Measurements from ENCODE around the gene OTULIN. TPM values are rescaled to one million over a fixed set of nuclear protein-coding genes. Genes with fewer than 3 reads are reported as not detected.

The OTULIN gene
- total RNA-seq, 6 experiments from 2014 or later, result 17.5 to 22.0 (median 21.3) TPM

DNA sequence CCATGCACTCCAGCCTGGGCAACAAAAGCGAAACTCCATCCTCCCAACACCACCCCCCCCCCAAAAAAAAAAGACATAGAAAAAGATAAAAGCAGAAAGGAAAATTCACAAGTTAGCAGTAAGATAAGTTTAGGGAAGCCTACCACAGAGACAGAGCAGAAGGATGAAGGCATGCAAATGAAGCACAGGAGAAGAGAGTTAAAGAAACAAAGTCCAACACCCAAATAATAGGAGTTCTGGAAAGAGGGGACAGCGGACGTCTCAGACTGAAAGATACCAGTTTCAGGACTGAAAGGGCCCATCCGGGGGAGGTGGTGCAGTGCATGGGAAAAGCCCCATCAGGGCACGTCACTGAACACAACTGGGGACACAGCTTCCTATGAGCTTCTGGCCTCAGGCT lies 54.3 kb downstream of the OTULIN start:
- Mint-ChIP-seq H3K27ac (no peak overlapping the region), H3K4me3 (no peak overlapping the region), H3K9me3 (no peaks in the 10 kb centered on the region; the same call in 1 of the 2 replicates), H3K4me1 (ENCODE audit: low read depth) (peaks cover 42% of the 10 kb centered on the region), H3K27me3 (ENCODE audit: insufficient read depth) (peaks cover 3% of the 10 kb centered on the region; the same call in 1 of the 2 replicates), H3K36me3 (ENCODE audit: low read depth) (peaks cover 55% of the 10 kb centered on the region)
- no peak for DNase-seq
- TF ChIP-seq, protein P1, sequence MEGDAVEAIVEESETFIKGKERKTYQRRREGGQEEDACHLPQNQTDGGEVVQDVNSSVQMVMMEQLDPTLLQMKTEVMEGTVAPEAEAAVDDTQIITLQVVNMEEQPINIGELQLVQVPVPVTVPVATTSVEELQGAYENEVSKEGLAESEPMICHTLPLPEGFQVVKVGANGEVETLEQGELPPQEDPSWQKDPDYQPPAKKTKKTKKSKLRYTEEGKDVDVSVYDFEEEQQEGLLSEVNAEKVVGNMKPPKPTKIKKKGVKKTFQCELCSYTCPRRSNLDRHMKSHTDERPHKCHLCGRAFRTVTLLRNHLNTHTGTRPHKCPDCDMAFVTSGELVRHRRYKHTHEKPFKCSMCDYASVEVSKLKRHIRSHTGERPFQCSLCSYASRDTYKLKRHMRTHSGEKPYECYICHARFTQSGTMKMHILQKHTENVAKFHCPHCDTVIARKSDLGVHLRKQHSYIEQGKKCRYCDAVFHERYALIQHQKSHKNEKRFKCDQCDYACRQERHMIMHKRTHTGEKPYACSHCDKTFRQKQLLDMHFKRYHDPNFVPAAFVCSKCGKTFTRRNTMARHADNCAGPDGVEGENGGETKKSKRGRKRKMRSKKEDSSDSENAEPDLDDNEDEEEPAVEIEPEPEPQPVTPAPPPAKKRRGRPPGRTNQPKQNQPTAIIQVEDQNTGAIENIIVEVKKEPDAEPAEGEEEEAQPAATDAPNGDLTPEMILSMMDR (IDR thresholded peaks at IDR 0.05), result no peak

DNA sequence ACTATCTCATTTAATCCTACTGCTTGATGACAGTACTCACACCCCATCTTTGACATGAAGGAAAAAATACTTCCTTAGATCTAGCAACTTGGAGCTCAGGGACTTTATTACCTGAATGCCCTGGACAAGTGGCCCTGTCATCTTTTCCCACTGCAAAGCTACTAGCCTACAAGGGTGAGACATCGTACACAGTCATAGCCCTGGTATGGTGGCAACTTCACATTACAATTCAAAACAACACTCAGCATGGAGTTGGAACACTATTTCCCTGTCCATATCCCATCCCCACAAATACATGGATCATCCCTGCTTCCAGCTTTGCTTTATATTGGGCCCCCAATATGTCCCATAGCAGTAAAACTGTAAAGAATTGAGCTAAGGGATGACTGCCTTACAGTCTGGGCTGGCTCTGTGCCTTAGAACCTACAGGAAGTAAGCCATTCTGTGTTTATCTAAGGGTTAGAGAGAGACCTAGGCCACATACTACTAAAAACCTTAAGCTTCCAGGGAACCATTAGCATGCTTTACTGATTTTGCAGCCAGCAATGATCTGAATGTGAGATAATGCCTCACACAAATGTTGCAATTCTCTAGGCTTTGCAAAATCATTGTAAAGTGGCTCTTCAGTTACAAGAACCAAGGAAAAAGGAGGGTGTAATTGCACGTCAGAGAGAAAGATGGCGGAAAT lies 55.9 kb downstream of the OTULIN start:
- H3K4me1 Mint-ChIP-seq (ENCODE audit: low read depth), result peaks cover 42% of the 10 kb centered on the region
- peaks cover 3% of the 10 kb centered on the region; the same call in 1 of the 2 replicates for H3K27me3 Mint-ChIP-seq (ENCODE audit: insufficient read depth)
- peaks cover 54% of the 10 kb centered on the region for H3K36me3 Mint-ChIP-seq (ENCODE audit: low read depth)
- H3K27ac Mint-ChIP-seq, result peak overlapping the region; percentile 87
- TF ChIP-seq, protein P1 (IDR thresholded peaks at IDR 0.05), result no peak; the same call in 1 of the 2 replicates
- H3K9me3 Mint-ChIP-seq, result no peaks in the 10 kb centered on the region; the same call in 1 of the 2 replicates
- peak overlapping the region; percentile 27; the same call in 1 of the 2 replicates for H3K4me3 Mint-ChIP-seq
- peak; percentile 77 for DNase-seq

DNA sequence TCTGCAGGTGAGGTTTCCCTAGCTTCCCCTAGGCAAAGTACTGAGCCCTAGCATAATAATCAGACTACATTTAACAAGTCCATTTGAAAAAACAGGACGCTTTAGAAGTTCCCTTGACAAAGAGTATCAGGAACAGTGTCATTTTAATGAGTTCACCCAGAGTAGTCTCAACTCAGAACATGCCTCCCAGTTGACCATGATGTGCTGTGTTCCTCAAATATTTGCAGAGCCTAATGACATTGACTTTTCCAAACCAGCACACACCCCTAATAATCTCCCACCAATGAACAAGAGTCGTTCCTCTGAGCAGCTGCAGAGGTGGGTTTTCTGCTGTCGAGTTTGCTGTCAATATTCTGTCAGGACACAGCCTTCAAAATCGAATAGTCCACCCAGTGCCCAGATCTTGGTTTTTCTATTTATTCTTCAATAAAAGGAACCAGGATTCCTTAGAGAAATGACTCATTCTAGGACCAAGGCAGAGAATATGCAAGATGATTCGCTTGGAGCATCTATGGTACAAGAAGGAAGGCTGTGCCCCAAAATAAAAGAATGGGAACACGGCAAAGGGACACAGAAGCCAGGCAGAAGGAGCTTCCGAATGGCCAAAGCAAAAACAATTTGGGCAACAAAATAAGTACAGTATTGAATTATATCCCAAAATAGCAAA lies 57.6 kb downstream of the OTULIN start:
- Mint-ChIP-seq H3K4me3 (no peak overlapping the region), H3K4me1 (ENCODE audit: low read depth) (peaks cover 57% of the 10 kb centered on the region), H3K36me3 (ENCODE audit: low read depth) (peaks cover 40% of the 10 kb centered on the region), H3K27ac (peak overlapping the region; percentile 39), H3K27me3 (ENCODE audit: insufficient read depth) (peaks cover 9% of the 10 kb centered on the region), H3K9me3 (no peaks in the 10 kb centered on the region; the same call in 1 of the 2 replicates)
- peak; percentile 27 for DNase-seq
- TF ChIP-seq, protein P1 (IDR thresholded peaks at IDR 0.05), result no peak

DNA sequence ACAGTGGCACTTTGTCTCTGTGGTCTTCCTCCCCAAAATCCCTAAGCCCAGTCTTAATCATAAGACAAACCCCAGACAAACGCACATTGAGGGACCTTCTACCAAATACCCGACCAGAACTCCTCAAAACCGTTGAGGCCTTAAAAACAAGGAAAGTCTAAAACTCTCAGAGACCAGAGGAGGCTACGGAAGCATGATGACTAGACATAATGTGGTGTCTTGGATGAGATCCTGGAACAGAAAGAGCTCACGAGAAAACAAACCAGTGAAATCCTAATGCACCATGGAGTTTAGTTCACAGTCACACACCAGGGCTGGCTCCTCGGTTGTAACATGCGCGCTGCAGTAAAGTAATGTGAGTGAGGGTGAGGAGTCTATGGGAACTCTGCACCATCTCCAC lies 58.4 kb downstream of the OTULIN start:
- no peak for DNase-seq
- no peak overlapping the region for H3K4me3 Mint-ChIP-seq
- no peak overlapping the region for H3K27ac Mint-ChIP-seq
- H3K4me1 Mint-ChIP-seq (ENCODE audit: low read depth), result peaks cover 65% of the 10 kb centered on the region
- TF ChIP-seq, protein P1 (IDR thresholded peaks at IDR 0.05), result no peak
- no peaks in the 10 kb centered on the region; the same call in 1 of the 2 replicates for H3K9me3 Mint-ChIP-seq
- peaks cover 9% of the 10 kb centered on the region for H3K27me3 Mint-ChIP-seq (ENCODE audit: insufficient read depth)
- peaks cover 33% of the 10 kb centered on the region for H3K36me3 Mint-ChIP-seq (ENCODE audit: low read depth)

DNA sequence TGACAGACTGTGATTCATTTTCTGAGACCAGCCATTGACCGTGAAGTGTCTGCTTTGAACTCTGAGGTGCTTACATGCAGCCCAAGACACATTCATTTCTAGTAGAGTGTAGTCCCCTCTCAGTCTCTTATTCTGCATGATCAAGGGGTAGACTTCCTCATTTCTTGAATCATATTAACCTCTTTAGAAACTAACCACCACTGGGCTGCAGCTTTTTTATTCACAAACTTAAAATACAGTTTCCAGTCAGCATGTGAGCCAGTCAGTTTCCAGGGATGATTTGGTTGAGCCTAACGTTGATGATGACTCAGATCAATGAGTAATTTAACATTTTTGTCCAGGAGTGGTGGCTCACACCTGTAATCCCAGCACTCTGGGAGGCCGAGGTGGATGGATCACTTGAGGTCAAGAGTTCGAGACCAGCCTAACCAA lies 59.2 kb downstream of the OTULIN start:
- Mint-ChIP-seq H3K27me3 (ENCODE audit: insufficient read depth) (peaks cover 9% of the 10 kb centered on the region), H3K36me3 (ENCODE audit: low read depth) (peaks cover 25% of the 10 kb centered on the region; the same call in 1 of the 2 replicates), H3K9me3 (no peaks in the 10 kb centered on the region; the same call in 1 of the 2 replicates), H3K4me1 (ENCODE audit: low read depth) (peaks cover 64% of the 10 kb centered on the region), H3K4me3 (no peak overlapping the region), H3K27ac (no peak overlapping the region)
- TF ChIP-seq, protein P1 (IDR thresholded peaks at IDR 0.05), result no peak
- no peak for DNase-seq
